Parathyroid adenoma (tissue), 2 donors: ENCODE data around the gene BCAT1.
"Not testable (repeated sequence)": the region's sequence is repeated elsewhere in the genome, so short reads cannot be mapped to it uniquely, and the experiment has no call there.

Source experiments
- H2AFZ ChIP-seq: fragments of 300-600 bp; sonication (generic); one replicate; pipeline ENCODE4 v1.7.0; 2017; ENCODE audit warnings: antibody characterized with exemption, mild to moderate bottlenecking
- H3K27ac ChIP-seq: fragments of 300-600 bp; sonication (generic); one replicate; pipeline ENCODE4 v1.7.0; 2017
- H3K27me3 ChIP-seq: fragments of 300-600 bp; sonication (generic); one replicate; pipeline ENCODE4 v1.7.0; 2017; ENCODE audit warnings: low read length; ENCODE audit not compliant: control insufficient read depth, insufficient read depth
- H3K36me3 ChIP-seq: fragments of 300-600 bp; sonication (generic); one replicate; pipeline ENCODE4 v1.7.0; 2017; ENCODE audit warnings: low read length; ENCODE audit not compliant: control insufficient read depth, insufficient read depth
- H3K4me1 ChIP-seq: fragments of 300-600 bp; sonication (generic); one replicate; pipeline ENCODE4 v1.7.0; 2017; ENCODE audit warnings: control low read depth
- H3K4me2 ChIP-seq: fragments of 300-600 bp; sonication (generic); one replicate; pipeline ENCODE4 v1.7.0; 2017; ENCODE audit warnings: low read length
- H3K4me3 ChIP-seq: fragments of 300-600 bp; sonication (generic); one replicate; pipeline ENCODE4 v1.7.0; 2017; ENCODE audit warnings: low read depth, low read length
- H3K79me2 ChIP-seq: fragments of 300-600 bp; sonication (generic); one replicate; pipeline ENCODE4 v1.7.0; 2017; ENCODE audit warnings: control low read depth
- H3K9ac ChIP-seq: fragments of 300-600 bp; sonication (generic); one replicate; pipeline ENCODE4 v1.7.0; 2017; ENCODE audit warnings: mild to moderate bottlenecking
- H3K9me3 ChIP-seq: fragments of 300-600 bp; sonication (generic); one replicate; pipeline ENCODE4 v1.7.0; 2017; ENCODE audit warnings: low read length; ENCODE audit not compliant: control insufficient read depth
- CTCF ChIP-seq: fragments of 300-600 bp; sonication (generic); IDR thresholded peaks from one replicate; pipeline ENCODE4 v1.7.0; 2017; ENCODE audit warnings: antibody characterized with exemption, mild to moderate bottlenecking
- donor health status: primary hyperparathyroidism.

Gene BCAT1

GRCh38 chr12:24933694-24934407 is 15.1 kb downstream of the BCAT1 start:
- Histone ChIP-seq H2AFZ (no peak overlapping the region), H3K27me3 (no peaks in the 10 kb centered on the region), H3K36me3 (no peaks in the 10 kb centered on the region), H3K79me2 (no peaks in the 10 kb centered on the region), H3K4me3 (no peak overlapping the region), H3K9me3 (no peaks in the 10 kb centered on the region), H3K27ac (no peak overlapping the region), H3K9ac (no peak overlapping the region), H3K4me1 (no peaks in the 10 kb centered on the region), H3K4me2 (no peak overlapping the region)
- TF ChIP-seq CTCF, result no peak

- Histone ChIP-seq H3K4me1 (no peaks in the 10 kb centered on the region), H3K79me2 (no peaks in the 10 kb centered on the region), H3K9me3 (no peaks in the 10 kb centered on the region), H3K9ac (no peak overlapping the region), H2AFZ (no peak overlapping the region), H3K4me2 (no peak overlapping the region), H3K4me3 (no peak overlapping the region), H3K36me3 (no peaks in the 10 kb centered on the region), H3K27me3 (no peaks in the 10 kb centered on the region), H3K27ac (no peak overlapping the region)
- no peak for TF ChIP-seq CTCF
Measured at GRCh38 chr12:24931666-24932405, 17.1 kb downstream of the BCAT1 start.

GRCh38 chr12:24929953-24930352 is 18.9 kb downstream of the BCAT1 start:
- H3K4me1 ChIP-seq, result no peaks in the 10 kb centered on the region
- no peak overlapping the region for H3K4me2 ChIP-seq
- H3K27ac ChIP-seq, result no peak overlapping the region
- H3K4me3 ChIP-seq, result no peak overlapping the region
- no peak overlapping the region for H3K9ac ChIP-seq
- H3K9me3 ChIP-seq, result no peaks in the 10 kb centered on the region
- no peak for TF ChIP-seq CTCF
- H3K79me2 ChIP-seq, result no peaks in the 10 kb centered on the region
- H3K36me3 ChIP-seq, result no peaks in the 10 kb centered on the region
- H3K27me3 ChIP-seq, result no peaks in the 10 kb centered on the region
- no peak overlapping the region for H2AFZ ChIP-seq

- H3K4me2 ChIP-seq, H2AFZ ChIP-seq, H3K27ac ChIP-seq, H3K36me3 ChIP-seq, H3K79me2 ChIP-seq, H3K4me1 ChIP-seq, H3K4me3 ChIP-seq, H3K9ac ChIP-seq, H3K9me3 ChIP-seq, H3K27me3 ChIP-seq: not testable (repeated sequence)
Measured at GRCh38 chr12:24928533-24929306, 20.2 kb downstream of the BCAT1 start.

GRCh38 chr12:24928131-24928530 is 20.8 kb downstream of the BCAT1 start:
- Histone ChIP-seq H3K27ac (no peak overlapping the region), H3K9me3 (no peaks in the 10 kb centered on the region), H3K79me2 (no peaks in the 10 kb centered on the region), H3K9ac (no peak overlapping the region), H3K27me3 (no peaks in the 10 kb centered on the region), H3K4me2 (no peak overlapping the region), H3K36me3 (no peaks in the 10 kb centered on the region), H3K4me3 (no peak overlapping the region), H2AFZ (no peak overlapping the region), H3K4me1 (no peaks in the 10 kb centered on the region)
- TF ChIP-seq CTCF, result no peak

GRCh38 chr12:24926080-24926479 is 22.8 kb downstream of the BCAT1 start:
- not testable (repeated sequence) for H3K79me2 ChIP-seq, H3K36me3 ChIP-seq, H3K4me3 ChIP-seq, H3K27me3 ChIP-seq, H3K27ac ChIP-seq, H3K9ac ChIP-seq, H3K4me1 ChIP-seq, H3K9me3 ChIP-seq, H3K4me2 ChIP-seq, H2AFZ ChIP-seq
